Choroid plexus epithelial cell (primary cell): Measurements from ENCODE around the gene HAAO.

Source experiments
- DNase-seq: peaks from one replicate; pipeline ENCODE4 v3.0.0-alpha.2; 2010; ENCODE audit warnings: low read depth
- H3K4me3 ChIP-seq: 2 replicates; pipeline ENCODE4 v1.5.1; 2011; ENCODE audit warnings: low read depth, mild to moderate bottlenecking, control low read depth, low read length, moderate library complexity
- CTCF ChIP-seq: conservative IDR thresholded peaks from 2 replicates; pipeline ENCODE4 v1.5.1; 2011; ENCODE audit warnings: low read depth, mild to moderate bottlenecking, control low read depth, inconsistent platforms, low read length, moderate library complexity

HAAO gene

GRCh38 chr2:42768706-42769256, 23.6 kb downstream of the HAAO start:
- no peak overlapping the region for H3K4me3 ChIP-seq
- no peak for DNase-seq
- TF ChIP-seq CTCF: no peak

GRCh38 chr2:42767899-42768705, 24.3 kb downstream of the HAAO start:
- no peak for TF ChIP-seq CTCF
- DNase-seq: no peak
- no peak overlapping the region for H3K4me3 ChIP-seq

- TF ChIP-seq CTCF: no peak
- DNase-seq: no peak
- H3K4me3 ChIP-seq: no peak overlapping the region
These were observed 25.1 kb downstream of the HAAO start for GRCh38 chr2:42767080-42767898.

- no peak overlapping the region for H3K4me3 ChIP-seq
- no peak for DNase-seq
- no peak for TF ChIP-seq CTCF
These were observed 26.7 kb downstream of the HAAO start for GRCh38 chr2:42765686-42766085.

- TF ChIP-seq CTCF: no peak
- H3K4me3 ChIP-seq: no peak overlapping the region
- DNase-seq: no peak
These were observed 27.5 kb downstream of the HAAO start for GRCh38 chr2:42764901-42765300.

GRCh38 chr2:42764096-42764495, 28.3 kb downstream of the HAAO start, which contains the start of gene OXER1:
TSS of gene OXER1 (minus strand) at chr2:42764135. CDS start at chr2:42764062, 73 bp downstream.
- H3K4me3 ChIP-seq: no peak within 1 kb of the TSS
- TF ChIP-seq CTCF: no peak
- DNase-seq: no peak
